Keratinocyte (primary cell): ENCODE results near the gene ADRB2.

ENCODE experiments used
- EZH2 ChIP-seq: IDR thresholded peaks from one replicate; pipeline ENCODE4 v1.6.1; 2012; ENCODE audit warnings: inconsistent platforms, mild to moderate bottlenecking, low read length, moderate library complexity
- TF ChIP-seq, protein P1 (sequence below), 3 experiments: IDR thresholded peaks in 1 of 3; conservative IDR thresholded peaks in 1 of 3; optimal IDR thresholded peaks in 1 of 3; 2 replicates in 2 of 3; 3 replicates in 1 of 3; pipeline versions ENCODE3 to v1.5.1; 2011; ENCODE audit warnings: low read length in 3 of 3, mild to moderate bottlenecking in 3 of 3, moderate library complexity in 2 of 3, control low read depth in 1 of 3, inconsistent platforms in 1 of 3; ENCODE audit not compliant: insufficient read depth in 2 of 3; ENCODE audit errors: extremely low read depth in 1 of 3

DNA sequence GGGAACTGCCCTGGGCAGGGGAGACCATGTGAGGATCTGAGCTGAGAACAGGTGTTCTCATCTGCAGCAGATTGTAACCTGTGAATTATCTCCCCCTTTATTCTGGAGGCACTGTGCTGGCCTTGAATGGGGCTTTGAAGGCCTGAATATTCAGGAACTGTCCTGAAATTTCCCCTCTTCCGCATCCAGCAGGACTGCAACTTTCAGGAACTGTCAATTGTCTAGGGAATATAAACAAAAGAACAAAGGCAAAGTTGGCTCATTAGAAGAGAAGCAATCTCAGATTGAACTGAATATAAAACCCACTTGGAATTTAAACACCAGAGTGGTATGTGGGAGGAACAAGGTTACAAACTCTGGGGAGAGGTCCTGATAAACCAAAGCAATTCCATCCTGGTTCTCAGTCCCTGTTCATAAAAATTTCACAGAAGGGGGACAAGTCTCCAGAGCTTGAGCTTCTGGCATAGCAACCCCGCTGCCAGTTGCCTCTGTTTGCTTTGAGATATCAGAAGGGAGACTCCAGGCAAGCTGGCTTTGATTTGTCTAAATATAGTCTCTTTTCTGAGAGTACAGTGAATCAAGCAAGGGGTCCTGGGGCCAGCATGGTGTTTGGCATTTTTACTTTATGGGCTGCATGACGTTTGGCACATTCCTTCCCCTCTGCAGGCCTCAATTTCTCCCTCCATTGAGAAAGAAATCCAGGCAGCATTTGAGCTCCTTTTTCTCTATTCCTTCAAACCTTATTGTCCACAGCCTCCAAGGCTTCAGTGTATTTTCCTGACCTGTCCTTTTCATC lies 47.5 kb downstream of the ADRB2 start:
- TF ChIP-seq, protein P1, sequence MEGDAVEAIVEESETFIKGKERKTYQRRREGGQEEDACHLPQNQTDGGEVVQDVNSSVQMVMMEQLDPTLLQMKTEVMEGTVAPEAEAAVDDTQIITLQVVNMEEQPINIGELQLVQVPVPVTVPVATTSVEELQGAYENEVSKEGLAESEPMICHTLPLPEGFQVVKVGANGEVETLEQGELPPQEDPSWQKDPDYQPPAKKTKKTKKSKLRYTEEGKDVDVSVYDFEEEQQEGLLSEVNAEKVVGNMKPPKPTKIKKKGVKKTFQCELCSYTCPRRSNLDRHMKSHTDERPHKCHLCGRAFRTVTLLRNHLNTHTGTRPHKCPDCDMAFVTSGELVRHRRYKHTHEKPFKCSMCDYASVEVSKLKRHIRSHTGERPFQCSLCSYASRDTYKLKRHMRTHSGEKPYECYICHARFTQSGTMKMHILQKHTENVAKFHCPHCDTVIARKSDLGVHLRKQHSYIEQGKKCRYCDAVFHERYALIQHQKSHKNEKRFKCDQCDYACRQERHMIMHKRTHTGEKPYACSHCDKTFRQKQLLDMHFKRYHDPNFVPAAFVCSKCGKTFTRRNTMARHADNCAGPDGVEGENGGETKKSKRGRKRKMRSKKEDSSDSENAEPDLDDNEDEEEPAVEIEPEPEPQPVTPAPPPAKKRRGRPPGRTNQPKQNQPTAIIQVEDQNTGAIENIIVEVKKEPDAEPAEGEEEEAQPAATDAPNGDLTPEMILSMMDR (optimal IDR thresholded peaks at IDR 0.05 in 1 of 3, IDR thresholded peaks at IDR 0.05 in 1 of 3, conservative IDR thresholded peaks at IDR 0.05 in 1 of 3; ENCODE audit: extremely low read depth in 1 of 3, insufficient read depth in 2 of 3, low read length in 3 of 3), result no peak
- TF ChIP-seq EZH2, result no peak
